ENCODE results near the gene PARD3. TPM values are rescaled to one million over a fixed set of nuclear protein-coding genes. Genes with fewer than 3 reads are reported as not detected.
"Not testable (repeated sequence)": the region's sequence is repeated elsewhere in the genome, so short reads cannot be mapped to it uniquely, and the experiment has no call there.

PARD3 gene
- total and polyA plus RNA-seq, 5 donors = 10.5 to 40.3 (median 27.8) TPM

DNA sequence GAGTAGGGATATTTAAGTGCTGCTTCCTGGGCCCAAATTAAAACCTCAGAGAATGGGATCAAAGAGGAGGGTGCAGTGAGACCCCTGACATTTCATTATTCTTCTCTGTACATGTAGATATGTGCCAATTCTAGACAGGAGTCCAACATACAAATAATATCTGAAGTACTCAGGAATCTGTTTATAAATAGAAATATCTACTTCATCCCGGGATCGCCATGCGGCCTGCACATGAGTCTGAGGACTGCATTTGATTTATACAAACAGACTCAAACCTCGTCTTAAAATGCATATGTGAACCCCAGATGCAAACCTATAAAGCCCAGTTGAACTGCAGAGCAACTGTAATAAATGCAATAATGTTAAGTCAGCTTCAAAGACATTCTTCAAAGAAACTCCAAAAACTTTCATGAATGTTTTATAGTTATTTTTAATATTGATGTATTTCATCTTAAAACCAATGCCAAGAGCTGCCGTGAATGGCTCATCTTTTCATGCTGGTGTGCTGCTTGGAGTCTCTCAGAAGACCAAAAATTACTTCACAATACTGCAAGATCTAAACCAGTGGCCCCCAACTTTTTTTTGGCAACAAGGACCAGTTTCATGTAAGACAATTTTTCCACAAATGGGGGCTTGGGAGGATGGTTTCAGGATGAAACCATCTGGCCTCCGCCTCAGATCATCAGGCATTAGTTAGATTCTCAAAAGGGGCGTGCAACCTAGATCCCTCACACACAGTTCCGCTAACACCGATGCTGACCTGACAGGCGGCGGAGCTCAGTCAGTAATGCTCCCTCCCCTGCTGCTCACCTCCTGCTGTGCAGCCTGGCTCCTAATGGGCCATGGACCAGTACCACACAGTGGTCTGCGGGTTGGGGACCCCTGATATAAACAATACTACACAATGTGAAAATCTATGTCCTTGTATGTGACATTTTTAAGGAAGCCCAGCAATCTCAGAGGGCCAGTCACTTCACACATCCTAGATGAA, 166.9 kb downstream of the PARD3 start:
- no peak overlapping the region for H3K4me3 ChIP-seq (ENCODE audit: low read length)
- no peaks in the 10 kb centered on the region for H3K27me3 ChIP-seq (ENCODE audit: control insufficient read depth, insufficient read depth)
- H3K9me3 ChIP-seq (ENCODE audit: control insufficient read depth, low read length) = no peaks in the 10 kb centered on the region
- no peak overlapping the region for H3K27ac ChIP-seq (ENCODE audit: low read length)
- 73% methylated on average over 12 of the region's 12 CpGs for WGBS
- intact Hi-C loops (cut with DNase I) = loop anchor here in 1 of 4 donors (10.0 kb wide), 1 partner anchor 543 kb away; no protein-coding TSS in a partner anchor
- no peak for DNase-seq
- no peak for ATAC-seq
- H3K4me1 ChIP-seq (ENCODE audit: control insufficient read depth, insufficient read depth, low read length) = peaks cover 4% of the 10 kb centered on the region

DNA sequence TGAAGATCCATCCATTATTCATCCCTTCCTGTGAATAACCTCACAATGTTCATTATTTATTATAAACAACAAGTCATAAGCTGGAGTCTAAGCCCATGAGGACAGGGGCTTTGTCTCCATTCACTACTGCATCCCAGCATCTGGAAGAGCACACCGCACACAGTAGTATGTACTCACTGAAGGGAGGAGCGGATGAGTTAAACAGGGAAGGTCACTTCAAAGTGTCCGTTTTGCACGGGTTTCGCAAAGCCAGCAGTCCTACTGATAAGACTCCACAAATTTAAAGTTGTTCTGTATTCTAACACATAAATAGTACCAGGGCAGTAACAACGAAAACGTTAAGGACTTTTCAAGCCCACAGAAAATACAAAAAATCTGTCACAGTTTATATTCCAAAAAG, 167.9 kb downstream of the PARD3 start:
- H3K27me3 ChIP-seq (ENCODE audit: control insufficient read depth, insufficient read depth) = no peaks in the 10 kb centered on the region
- H3K4me3 ChIP-seq (ENCODE audit: low read length) = no peak overlapping the region
- no peak for ATAC-seq
- no peak for DNase-seq
- no peak overlapping the region for H3K27ac ChIP-seq (ENCODE audit: low read length)
- 42% methylated on average over 7 of the region's 7 CpGs for WGBS
- H3K4me1 ChIP-seq (ENCODE audit: control insufficient read depth, insufficient read depth, low read length) = peaks cover 4% of the 10 kb centered on the region
- no peaks in the 10 kb centered on the region for H3K9me3 ChIP-seq (ENCODE audit: control insufficient read depth, low read length)
- intact Hi-C loops (cut with DNase I) = loop anchor here in 1 of 4 donors (10.0 kb wide), 1 partner anchor 542 kb away; no protein-coding TSS in a partner anchor

DNA sequence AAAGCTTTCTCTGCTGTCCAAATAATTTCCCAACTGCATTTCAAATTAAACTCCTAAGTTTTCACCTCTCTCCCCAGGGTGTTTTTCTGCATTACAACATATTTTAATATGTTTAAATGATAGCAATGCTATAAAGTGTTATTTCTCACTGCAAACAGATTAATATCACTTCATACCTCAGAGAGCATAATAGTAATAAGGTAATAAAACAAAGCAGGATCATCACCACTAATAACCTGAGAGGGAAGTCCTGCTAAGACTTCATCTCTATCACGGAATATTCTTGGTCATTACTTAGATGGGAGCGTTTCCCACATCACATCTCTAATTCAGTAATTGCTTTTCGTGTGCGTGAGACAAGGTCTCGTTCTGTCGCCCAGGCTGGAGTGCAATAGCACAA, 168.8 kb downstream of the PARD3 start:
- Histone ChIP-seq H3K9me3 (ENCODE audit: control insufficient read depth, low read length) (no peaks in the 10 kb centered on the region), H3K27me3 (ENCODE audit: control insufficient read depth, insufficient read depth) (no peaks in the 10 kb centered on the region), H3K4me3 (ENCODE audit: low read length) (no peak overlapping the region), H3K27ac (ENCODE audit: low read length) (no peak overlapping the region), H3K4me1 (ENCODE audit: control insufficient read depth, insufficient read depth, low read length) (peaks cover 2% of the 10 kb centered on the region)
- 91% methylated on average over 6 of the region's 6 CpGs for WGBS
- intact Hi-C loops (cut with DNase I) = loop anchor here in 1 of 4 donors (10.0 kb wide), 1 partner anchor 542 kb away; no protein-coding TSS in a partner anchor
- DNase-seq = no peak
- no peak for ATAC-seq

DNA sequence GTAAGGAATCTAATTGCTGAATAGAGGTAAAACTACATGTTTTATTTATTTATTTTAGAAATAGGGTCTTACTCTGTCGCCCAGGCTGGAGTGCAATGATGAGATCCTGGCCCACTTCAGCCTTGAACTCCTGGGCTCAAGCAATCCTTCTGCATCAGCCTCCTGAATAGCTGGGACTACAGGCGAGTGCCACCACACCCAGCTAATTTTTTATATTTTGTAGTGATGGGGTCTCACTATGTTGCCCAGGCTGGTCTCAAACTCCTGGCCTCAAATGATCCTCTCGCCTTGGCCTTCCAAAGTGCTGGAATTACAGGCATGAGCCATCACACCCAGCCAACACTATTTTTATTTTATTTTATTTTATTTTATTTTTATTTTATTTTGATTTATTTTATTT, 170.3 kb downstream of the PARD3 start:
- not testable (repeated sequence) for H3K27ac ChIP-seq (ENCODE audit: low read length); H3K9me3 ChIP-seq (ENCODE audit: control insufficient read depth, low read length); ATAC-seq; H3K27me3 ChIP-seq (ENCODE audit: control insufficient read depth, insufficient read depth); DNase-seq; H3K4me1 ChIP-seq (ENCODE audit: control insufficient read depth, insufficient read depth, low read length); H3K4me3 ChIP-seq (ENCODE audit: low read length)
- 95% methylated on average over 3 of the region's 3 CpGs for WGBS
- intact Hi-C loops (cut with DNase I) = loop anchor here in 1 of 4 donors (10.0 kb wide), 1 partner anchor 540 kb away; no protein-coding TSS in a partner anchor

DNA sequence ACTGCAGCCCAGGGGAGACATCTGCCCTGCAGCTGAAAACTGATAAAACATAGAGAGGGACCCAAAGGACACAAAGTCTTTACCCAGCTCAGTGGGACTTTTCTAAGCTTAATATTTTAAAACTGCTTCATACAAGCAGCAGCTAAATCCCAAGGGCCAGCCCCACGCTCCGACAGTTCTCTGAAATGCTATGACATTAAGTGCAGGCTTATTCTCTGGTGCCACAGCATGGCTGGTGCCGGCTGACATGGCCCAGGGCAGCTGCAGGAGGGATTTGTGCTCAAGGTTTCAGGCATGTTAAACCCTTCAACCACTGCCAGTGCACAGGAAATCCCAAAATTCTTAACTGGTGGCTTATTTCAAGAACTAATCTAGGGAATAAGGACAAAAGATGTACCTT, 170.9 kb downstream of the PARD3 start:
- no peaks in the 10 kb centered on the region for H3K9me3 ChIP-seq (ENCODE audit: control insufficient read depth, low read length)
- peak in 1 of 2 donors; percentile 15 for ATAC-seq
- intact Hi-C loops (cut with DNase I) = loop anchor here in 1 of 4 donors (10.0 kb wide), 1 partner anchor 539 kb away; no protein-coding TSS in a partner anchor
- 39% methylated on average over 3 of the region's 3 CpGs for WGBS
- H3K4me3 ChIP-seq (ENCODE audit: low read length) = no peak overlapping the region
- H3K27me3 ChIP-seq (ENCODE audit: control insufficient read depth, insufficient read depth) = no peaks in the 10 kb centered on the region
- H3K27ac ChIP-seq (ENCODE audit: low read length) = no peak overlapping the region
- DNase-seq = peak in 1 of 3 donors; percentile 56
- H3K4me1 ChIP-seq (ENCODE audit: control insufficient read depth, insufficient read depth, low read length) = peaks cover 2% of the 10 kb centered on the region

DNA sequence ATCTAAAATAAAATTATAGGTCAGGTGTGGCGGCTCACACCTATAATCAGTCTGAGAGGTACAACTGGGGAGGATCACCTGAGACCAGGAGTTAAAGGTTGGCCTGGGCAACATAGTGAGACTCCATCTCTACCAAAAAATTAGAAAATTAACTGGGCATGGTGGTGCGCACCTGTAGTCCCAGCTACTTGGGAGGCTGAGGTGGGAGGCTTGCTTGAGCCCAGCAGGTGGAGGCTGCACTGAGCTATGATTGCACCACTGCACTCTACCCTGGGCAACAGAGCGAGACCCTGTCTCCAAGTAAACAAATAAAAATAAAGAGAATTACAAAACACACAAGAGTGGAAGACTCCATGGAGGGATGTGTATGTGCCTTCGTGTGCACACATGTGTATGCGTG, 171.5 kb downstream of the PARD3 start:
- WGBS = 97% methylated on average over 5 of the region's 5 CpGs
- no peak for DNase-seq
- no peaks in the 10 kb centered on the region for H3K27me3 ChIP-seq (ENCODE audit: control insufficient read depth, insufficient read depth)
- H3K27ac ChIP-seq (ENCODE audit: low read length) = no peak overlapping the region
- no peaks in the 10 kb centered on the region for H3K9me3 ChIP-seq (ENCODE audit: control insufficient read depth, low read length)
- intact Hi-C loops (cut with DNase I) = loop anchor here in 1 of 4 donors (10.0 kb wide), 1 partner anchor 539 kb away; no protein-coding TSS in a partner anchor
- H3K4me1 ChIP-seq (ENCODE audit: control insufficient read depth, insufficient read depth, low read length) = peaks cover 2% of the 10 kb centered on the region
- no peak overlapping the region for H3K4me3 ChIP-seq (ENCODE audit: low read length)
- no peak for ATAC-seq

DNA sequence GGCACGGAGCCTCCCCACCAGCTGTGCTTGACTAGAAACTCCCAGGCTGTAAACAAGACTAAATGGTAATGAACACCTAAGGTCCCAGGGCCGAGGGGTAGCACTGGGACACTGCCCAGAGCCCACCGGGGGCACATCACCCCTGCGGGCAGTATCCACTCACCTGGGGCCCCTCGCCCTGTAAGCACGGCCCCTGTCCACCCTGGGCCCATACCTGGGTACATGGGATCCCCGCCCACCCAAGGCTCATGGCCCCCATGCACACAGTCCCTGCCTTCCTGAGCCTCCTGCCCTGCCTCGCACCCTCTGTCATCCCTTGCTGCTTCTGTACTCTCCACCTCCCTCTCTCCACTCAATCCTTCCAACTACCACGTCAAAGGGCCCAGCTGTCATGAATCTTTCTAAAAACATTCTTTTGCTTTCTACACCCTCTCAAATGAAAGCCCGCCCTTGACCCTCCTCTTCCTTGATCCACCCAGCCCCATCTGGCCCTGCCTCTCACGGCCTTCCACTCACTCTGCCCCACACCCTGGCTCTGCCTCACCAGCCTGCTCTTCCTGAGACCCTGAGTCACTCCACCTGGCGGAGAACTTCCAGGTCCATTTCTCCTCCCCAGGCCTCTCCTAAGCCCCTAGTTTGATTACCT, 173.1 kb downstream of the PARD3 start:
- Histone ChIP-seq H3K4me3 (ENCODE audit: low read length) (no peak overlapping the region), H3K4me1 (ENCODE audit: control insufficient read depth, insufficient read depth, low read length) (no peaks in the 10 kb centered on the region), H3K27me3 (ENCODE audit: control insufficient read depth, insufficient read depth) (no peaks in the 10 kb centered on the region), H3K27ac (ENCODE audit: low read length) (no peak overlapping the region), H3K9me3 (ENCODE audit: control insufficient read depth, low read length) (no peaks in the 10 kb centered on the region)
- DNase-seq (peak in 1 of 3 donors; percentile 55), ATAC-seq (peak; percentile 19 to 37)
- 86% methylated on average over 12 of the region's 12 CpGs for WGBS
- intact Hi-C loops (cut with DNase I) = loop anchor here in 1 of 4 donors (10.0 kb wide), 1 partner anchor 537 kb away; no protein-coding TSS in a partner anchor

DNA sequence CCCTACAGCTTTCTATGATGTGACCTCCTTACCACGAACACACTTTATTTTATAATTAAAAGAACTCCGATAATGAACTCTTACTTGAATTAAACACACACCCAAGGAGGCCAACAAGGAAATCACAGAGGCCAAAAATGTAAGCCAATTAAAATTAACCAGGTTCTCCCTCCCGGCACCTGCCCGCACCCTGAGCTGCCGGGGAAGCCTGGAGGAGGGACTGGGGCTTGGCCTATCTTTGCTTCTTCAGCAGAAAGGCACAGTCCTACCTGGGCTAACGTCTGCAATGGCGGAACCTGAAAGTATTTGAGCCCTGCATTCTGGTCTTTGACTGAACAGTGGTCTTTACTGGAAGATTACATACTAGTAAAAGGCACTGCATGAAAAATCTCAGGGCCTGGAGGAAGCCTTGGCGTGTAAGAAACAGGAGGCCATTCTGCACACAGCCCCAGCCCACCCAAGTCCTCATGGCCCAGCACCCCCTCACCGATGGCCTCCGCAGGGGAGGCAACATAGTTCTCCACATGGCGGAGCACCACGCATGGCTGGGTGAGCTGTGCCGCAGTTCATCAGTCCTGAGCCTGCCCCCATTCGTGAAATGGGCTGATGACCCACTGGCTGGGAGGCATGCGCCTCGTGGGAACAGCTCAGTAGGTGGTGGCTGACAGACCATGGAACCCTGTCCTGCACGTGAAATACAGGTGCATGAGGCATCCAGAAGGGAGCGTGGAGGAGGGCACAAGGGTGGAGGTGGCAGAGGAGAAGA, 173.8 kb downstream of the PARD3 start:
- Histone ChIP-seq H3K9me3 (ENCODE audit: control insufficient read depth, low read length) (no peaks in the 10 kb centered on the region), H3K27ac (ENCODE audit: low read length) (no peak overlapping the region), H3K27me3 (ENCODE audit: control insufficient read depth, insufficient read depth) (no peaks in the 10 kb centered on the region), H3K4me1 (ENCODE audit: control insufficient read depth, insufficient read depth, low read length) (no peaks in the 10 kb centered on the region), H3K4me3 (ENCODE audit: low read length) (no peak overlapping the region)
- WGBS = 94% methylated on average over 18 of the region's 18 CpGs
- ATAC-seq (peak in 1 of 2 donors; percentile 5), DNase-seq (peak in 1 of 3 donors; percentile 58)
- intact Hi-C loops (cut with DNase I) = loop anchor here in 1 of 4 donors (10.0 kb wide), 1 partner anchor 537 kb away; no protein-coding TSS in a partner anchor

DNA sequence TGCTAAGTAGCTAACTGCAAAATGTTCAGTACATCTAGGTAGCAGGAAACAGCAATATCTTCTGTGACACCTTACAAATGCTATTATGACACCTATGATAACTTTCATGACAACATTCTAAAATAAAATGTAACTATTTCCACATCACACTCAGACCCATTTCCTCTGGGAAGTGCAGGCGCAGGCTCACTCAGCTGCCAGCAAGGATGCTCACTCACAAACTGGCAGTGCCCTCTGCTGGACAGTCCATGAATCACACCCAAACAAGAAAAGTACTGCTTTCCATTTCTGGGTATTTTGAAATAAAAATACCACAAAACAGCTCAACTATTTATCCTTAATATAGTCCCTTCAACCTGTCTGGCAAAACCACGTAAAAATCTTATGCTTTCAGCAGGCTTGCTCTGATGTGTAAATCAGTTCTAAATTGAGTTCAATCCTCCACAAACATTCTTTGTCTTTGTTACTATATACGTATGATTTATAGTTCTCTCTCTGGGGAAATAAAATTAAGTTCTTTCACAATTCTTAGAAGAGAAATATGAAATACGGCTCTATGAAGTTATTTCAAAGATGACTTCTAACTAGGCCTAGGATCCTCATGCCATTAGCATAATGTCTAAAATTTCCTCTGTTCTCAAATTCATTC, 176.6 kb downstream of the PARD3 start:
- H3K27ac ChIP-seq (ENCODE audit: low read length) = no peak overlapping the region
- no peaks in the 10 kb centered on the region for H3K4me1 ChIP-seq (ENCODE audit: control insufficient read depth, insufficient read depth, low read length)
- no peak overlapping the region for H3K4me3 ChIP-seq (ENCODE audit: low read length)
- H3K27me3 ChIP-seq (ENCODE audit: control insufficient read depth, insufficient read depth) = no peaks in the 10 kb centered on the region
- intact Hi-C loops (cut with DNase I) = loop anchor here in 3 of 4 donors (5.0 to 10.0 kb wide), 5 partner anchors 111 to 1444 kb away; partner anchors contain the start of gene NRP1 (in 3 of the 3)
- DNase-seq = peak; percentile 86 to 93 (median 87)
- 28% methylated on average over 4 of the region's 4 CpGs for WGBS
- peak; percentile 66 to 79 for ATAC-seq
- H3K9me3 ChIP-seq (ENCODE audit: control insufficient read depth, low read length) = no peaks in the 10 kb centered on the region
